Glutamatergic neuron (in vitro differentiated cells): ENCODE measurements around the gene CTSH. TPM values are rescaled to one million over a fixed set of nuclear protein-coding genes. Genes with fewer than 3 reads are reported as not detected.

Experiments used
- DNase-seq: peaks from one replicate; pipeline ENCODE4 v3.0.0; 2022
- H3K27ac Mint-ChIP-seq: one replicate; pipeline ENCODE4 v1.8.0; 2020; ENCODE audit warnings: mild to moderate bottlenecking, mixed read lengths, inconsistent platforms; ENCODE audit not compliant: unreplicated experiment
- H3K27me3 Mint-ChIP-seq: one replicate; pipeline ENCODE4 v1.8.0; 2020; ENCODE audit warnings: mild to moderate bottlenecking, moderate library complexity, mixed read lengths, inconsistent platforms; ENCODE audit not compliant: unreplicated experiment
- H3K36me3 Mint-ChIP-seq: one replicate; pipeline ENCODE4 v1.8.0; 2020; ENCODE audit warnings: mild to moderate bottlenecking, mixed read lengths, inconsistent platforms; ENCODE audit not compliant: unreplicated experiment
- H3K4me1 Mint-ChIP-seq: one replicate; pipeline ENCODE4 v1.8.0; 2020; ENCODE audit warnings: mild to moderate bottlenecking, low read depth, mixed read lengths, inconsistent platforms; ENCODE audit not compliant: unreplicated experiment
- H3K4me3 Mint-ChIP-seq: one replicate; pipeline ENCODE4 v1.8.0; 2020; ENCODE audit warnings: mild to moderate bottlenecking, mixed read lengths, inconsistent platforms; ENCODE audit not compliant: unreplicated experiment
- H3K9me3 Mint-ChIP-seq: one replicate; pipeline ENCODE4 v1.8.0; 2020; ENCODE audit warnings: mild to moderate bottlenecking, moderate library complexity, mixed read lengths, inconsistent platforms; ENCODE audit not compliant: unreplicated experiment
- total RNA-seq: library from RNA; stranded (reverse); fragmentation: NEBNext Ultra II Directional; extraction: Animal tissue kit (Norgen Biotek cat#: 25700); gene quantifications from one replicate; pipeline ENCODE4 v1.2.1, GENCODE V29; 2021; ENCODE audit not compliant: unreplicated experiment
- TF ChIP-seq, protein P1 (sequence below): fragments of 200-600 bp; sonication (generic); IDR thresholded peaks from one replicate; pipeline ENCODE4 v1.5.0; 2021; ENCODE audit not compliant: partially characterized antibody, unreplicated experiment

CTSH gene
- total RNA-seq, 1 donor from 2014 or later: not detected

DNA sequence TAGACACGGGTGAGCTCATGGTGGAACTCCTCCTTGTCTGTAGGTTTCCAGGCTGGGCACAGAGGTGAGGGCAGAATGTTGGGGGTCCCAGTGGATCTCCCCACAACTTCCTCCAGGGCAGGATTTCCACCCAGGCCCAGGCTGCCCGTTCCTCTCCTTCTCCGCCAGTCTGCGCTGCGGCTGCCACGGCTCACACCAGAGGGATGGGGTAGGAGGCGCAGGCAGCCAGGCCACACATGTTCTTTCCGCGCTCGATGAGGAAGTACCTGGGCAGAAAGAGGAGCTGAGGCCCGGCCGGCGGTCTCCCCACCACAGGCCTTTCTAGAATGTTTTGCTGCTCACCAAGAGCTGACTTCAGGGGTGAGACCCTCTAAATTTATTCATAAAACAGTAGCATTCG lies 22.9 kb downstream of the CTSH start:
- TF ChIP-seq, protein P1, sequence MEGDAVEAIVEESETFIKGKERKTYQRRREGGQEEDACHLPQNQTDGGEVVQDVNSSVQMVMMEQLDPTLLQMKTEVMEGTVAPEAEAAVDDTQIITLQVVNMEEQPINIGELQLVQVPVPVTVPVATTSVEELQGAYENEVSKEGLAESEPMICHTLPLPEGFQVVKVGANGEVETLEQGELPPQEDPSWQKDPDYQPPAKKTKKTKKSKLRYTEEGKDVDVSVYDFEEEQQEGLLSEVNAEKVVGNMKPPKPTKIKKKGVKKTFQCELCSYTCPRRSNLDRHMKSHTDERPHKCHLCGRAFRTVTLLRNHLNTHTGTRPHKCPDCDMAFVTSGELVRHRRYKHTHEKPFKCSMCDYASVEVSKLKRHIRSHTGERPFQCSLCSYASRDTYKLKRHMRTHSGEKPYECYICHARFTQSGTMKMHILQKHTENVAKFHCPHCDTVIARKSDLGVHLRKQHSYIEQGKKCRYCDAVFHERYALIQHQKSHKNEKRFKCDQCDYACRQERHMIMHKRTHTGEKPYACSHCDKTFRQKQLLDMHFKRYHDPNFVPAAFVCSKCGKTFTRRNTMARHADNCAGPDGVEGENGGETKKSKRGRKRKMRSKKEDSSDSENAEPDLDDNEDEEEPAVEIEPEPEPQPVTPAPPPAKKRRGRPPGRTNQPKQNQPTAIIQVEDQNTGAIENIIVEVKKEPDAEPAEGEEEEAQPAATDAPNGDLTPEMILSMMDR: no peak
- Mint-ChIP-seq H3K27ac (no peak overlapping the region), H3K36me3 (peaks cover 4% of the 10 kb centered on the region), H3K9me3 (peaks cover 4% of the 10 kb centered on the region), H3K4me1 (no peaks in the 10 kb centered on the region), H3K4me3 (no peak overlapping the region), H3K27me3 (peaks cover 3% of the 10 kb centered on the region)
- no peak for DNase-seq

DNA sequence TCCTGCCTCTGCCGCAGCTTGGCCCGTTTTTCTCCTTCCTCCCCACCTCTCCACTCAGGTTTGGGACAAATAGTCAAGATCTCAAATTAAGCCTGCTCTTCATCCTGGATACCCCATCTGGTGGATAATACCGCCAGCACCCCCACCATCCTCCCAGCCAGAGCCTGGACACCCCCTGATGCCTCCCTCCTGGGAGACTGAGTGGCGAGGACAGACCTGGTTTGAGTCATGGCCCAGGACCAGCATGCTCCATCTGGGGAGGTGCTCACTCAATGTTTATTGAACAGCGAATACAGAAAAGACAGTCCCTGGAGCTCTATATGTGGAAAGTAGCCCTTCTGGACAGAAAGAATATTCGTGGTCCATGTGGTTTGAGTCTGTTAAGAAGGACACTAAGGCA lies 23.3 kb downstream of the CTSH start:
- H3K27ac Mint-ChIP-seq: no peak overlapping the region
- TF ChIP-seq, protein P1: no peak

DNA sequence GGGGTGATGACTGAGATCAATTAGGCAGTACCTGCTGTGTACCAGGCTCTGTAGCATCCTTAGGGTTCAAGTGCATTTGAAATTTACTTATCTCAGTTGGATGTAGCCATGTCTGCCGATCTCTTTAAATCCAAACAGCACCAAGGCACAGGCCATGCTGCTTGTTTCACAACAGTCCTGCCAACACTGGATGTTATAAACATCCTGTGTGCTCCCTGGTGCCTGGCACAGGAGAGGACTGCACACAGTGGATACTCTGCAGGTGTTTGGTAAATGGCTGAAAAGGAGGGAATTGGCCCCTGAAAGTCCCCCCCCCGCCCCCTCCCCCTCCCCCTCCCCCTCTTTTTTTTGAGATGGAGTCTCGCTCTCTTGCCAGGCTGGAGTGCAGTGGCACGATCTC lies 27.0 kb downstream of the CTSH start:
- Mint-ChIP-seq H3K27ac (no peak overlapping the region), H3K9me3 (peaks cover 1% of the 10 kb centered on the region), H3K27me3 (no peaks in the 10 kb centered on the region), H3K36me3 (no peaks in the 10 kb centered on the region), H3K4me3 (no peak overlapping the region), H3K4me1 (peaks cover 2% of the 10 kb centered on the region)
- DNase-seq: no peak
- TF ChIP-seq, protein P1: no peak

More for the DNA sequence above, 23.3 kb downstream of the CTSH start:
- no peak for DNase-seq
- Mint-ChIP-seq H3K4me3 (no peak overlapping the region), H3K36me3 (no peaks in the 10 kb centered on the region), H3K4me1 (no peaks in the 10 kb centered on the region), H3K9me3 (peaks cover 5% of the 10 kb centered on the region), H3K27me3 (peaks cover 3% of the 10 kb centered on the region)

DNA sequence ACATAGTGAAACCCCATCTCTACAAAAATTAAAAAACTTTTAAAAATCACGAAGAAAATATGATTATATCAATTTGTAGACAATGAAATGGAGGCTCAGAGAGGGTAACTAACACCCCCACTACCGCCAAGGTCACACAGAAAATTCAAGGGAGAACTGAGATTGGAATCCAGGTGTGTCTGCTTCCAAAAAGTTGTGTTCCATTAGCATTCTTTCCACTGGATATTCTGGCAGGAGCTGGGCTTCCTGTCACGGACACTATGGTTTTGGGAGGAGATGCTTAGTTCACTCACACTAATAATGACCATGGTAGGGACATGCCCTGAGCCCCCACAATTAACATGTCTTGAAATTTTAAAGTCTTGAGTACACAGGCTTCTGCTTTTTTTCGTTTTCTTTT lies 28.8 kb downstream of the CTSH start:
- peaks cover 1% of the 10 kb centered on the region for H3K9me3 Mint-ChIP-seq
- H3K4me1 Mint-ChIP-seq: peaks cover 6% of the 10 kb centered on the region
- no peak for DNase-seq
- H3K36me3 Mint-ChIP-seq: no peaks in the 10 kb centered on the region
- no peak overlapping the region for H3K4me3 Mint-ChIP-seq
- H3K27me3 Mint-ChIP-seq: no peaks in the 10 kb centered on the region
- H3K27ac Mint-ChIP-seq: no peak overlapping the region
- TF ChIP-seq, protein P1: no peak

DNA sequence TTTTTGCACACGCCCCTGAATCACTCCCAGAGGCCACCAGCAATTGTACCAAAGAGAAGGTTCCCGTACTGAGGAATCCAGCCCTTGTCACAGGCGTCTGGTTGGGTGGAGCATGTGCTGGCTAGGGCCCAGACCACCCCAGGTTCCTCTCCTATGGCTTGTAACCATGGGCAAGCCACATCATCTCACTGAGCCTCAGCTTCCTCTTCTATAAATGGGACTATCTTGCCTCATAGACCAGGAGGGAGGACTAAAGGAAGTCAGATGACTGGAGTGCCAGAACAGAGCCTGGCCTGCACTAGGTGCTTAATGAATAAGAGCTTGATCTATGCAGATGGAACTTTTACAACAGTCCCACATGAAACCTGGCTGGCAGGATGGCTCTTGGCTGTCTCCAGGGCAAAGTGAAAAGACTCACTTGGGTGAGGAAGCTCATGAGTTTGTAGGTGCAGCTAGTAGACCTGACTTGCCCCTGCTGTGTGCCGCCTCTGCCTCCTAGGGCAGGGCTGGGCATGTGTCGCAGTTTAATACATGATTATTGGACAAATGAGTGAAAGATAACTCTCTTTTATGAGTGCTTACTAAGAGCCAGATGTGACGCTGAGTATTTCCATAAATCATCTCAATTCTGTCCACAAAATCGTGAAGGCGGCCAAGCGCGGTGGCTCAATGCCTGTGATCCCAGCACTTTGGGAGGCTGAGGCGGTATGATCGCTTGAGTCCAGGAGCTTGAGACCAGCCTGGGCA lies 29.3 kb downstream of the CTSH start:
- Mint-ChIP-seq H3K36me3 (no peaks in the 10 kb centered on the region), H3K27ac (no peak overlapping the region), H3K9me3 (peaks cover 1% of the 10 kb centered on the region), H3K4me3 (no peak overlapping the region), H3K4me1 (peaks cover 6% of the 10 kb centered on the region), H3K27me3 (no peaks in the 10 kb centered on the region)
- DNase-seq: no peak
- TF ChIP-seq, protein P1: no peak
